ENCODE measurements around the gene STAT3. TPM values are rescaled to one million over a fixed set of nuclear protein-coding genes. Genes with fewer than 3 reads are reported as not detected.
"Not testable (repeated sequence)": the region's sequence is repeated elsewhere in the genome, so short reads cannot be mapped to it uniquely, and the experiment has no call there.

Gene STAT3
- total and polyA plus RNA-seq, 2 donors (not counting 1 experiment from before 2014, with no cell fraction given) = 50.1 to 140 TPM

DNA sequence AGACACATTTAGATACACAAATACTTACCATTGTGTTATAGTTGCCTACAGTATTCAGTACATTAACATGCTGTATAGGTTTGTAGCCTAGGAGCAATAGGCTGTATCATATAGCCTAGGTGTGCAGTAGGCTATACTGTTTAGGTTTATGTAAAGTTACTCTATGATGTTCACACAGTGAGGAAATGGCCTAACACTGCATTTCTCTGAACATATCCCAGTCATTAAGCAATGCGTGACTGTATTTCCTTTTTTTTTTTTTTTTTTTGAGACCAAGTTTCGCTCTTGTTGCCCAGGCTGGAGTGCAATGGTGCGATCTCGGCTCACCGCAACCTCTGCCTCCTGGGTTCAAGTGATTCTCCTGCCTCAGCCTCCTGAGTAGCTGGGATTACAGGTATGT lies 29.7 kb upstream of the STAT3 start:
- WGBS (ENCODE audit: insufficient coverage) = no CpG with 5 or more reads among the region's 5 CpGs
- H3K27ac Mint-ChIP-seq = not testable (repeated sequence)
- CTCF ChIA-PET = interaction anchor here (0.6 to 2.1 kb wide), 2 partner anchors 8 to 12 kb away, joined by 4 to 5 read pairs; no protein-coding TSS in a partner anchor

DNA sequence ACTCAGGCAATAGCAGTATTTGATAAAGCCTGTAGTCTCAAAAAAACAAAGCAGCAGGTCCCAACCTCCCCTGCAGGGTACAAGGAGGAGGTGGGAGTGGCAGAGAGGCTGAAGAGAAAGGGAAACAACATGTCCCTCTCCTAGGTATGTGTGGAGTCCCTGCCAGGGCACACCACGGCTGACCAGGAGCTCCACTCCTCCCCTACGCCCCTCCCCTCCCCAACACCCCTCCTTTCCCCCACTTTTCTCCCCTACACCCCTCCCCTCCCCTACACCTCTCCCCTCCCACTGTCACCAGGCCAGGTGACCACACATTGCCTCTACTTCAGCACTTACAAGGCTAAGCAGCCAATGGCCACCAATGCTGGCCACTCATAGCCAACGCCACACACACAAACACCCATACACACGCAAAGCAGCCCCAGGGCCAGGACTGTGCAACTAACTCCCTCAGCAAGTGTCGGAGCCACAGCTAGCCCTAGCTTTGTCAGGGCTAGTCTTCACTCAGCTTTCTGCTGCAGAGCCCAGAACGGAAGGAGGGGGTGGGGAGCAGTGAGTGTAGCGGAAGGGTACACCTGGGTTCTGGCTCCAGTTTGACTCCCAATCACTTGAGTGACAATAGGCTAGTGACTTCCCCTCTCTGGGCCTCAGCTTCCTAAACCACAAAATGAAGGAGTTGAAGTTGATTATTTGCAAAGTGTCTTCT lies 26.6 kb upstream of the STAT3 start:
- H3K4me1 Mint-ChIP-seq = peaks cover 18% of the 10 kb centered on the region
- H3K27ac ChIP-seq (ENCODE audit: low read length in 2 of 2) = no peak overlapping the region
- peaks cover 0 to 4% (median 0%) of the 10 kb centered on the region in 4 experiments for H3K27me3 ChIP-seq (replicated peaks in 1 of 4; ENCODE audit: control extremely low read depth in 1 of 4, control insufficient read depth in 3 of 4, insufficient read depth in 4 of 4, low read length in 3 of 4)
- peak overlapping the region; percentile 73 for H3K4me3 Mint-ChIP-seq
- peak overlapping the region; percentile 72 for H2AFZ ChIP-seq (ENCODE audit: insufficient read depth, low read depth, low read length, poor library complexity, severe bottlenecking)
- DNase-seq (peak; percentile 55), ATAC-seq (ENCODE audit: low read depth) (peak; percentile 67)
- peaks cover 18 to 29% of the 10 kb centered on the region in 2 donors for H3K4me1 ChIP-seq (ENCODE audit: control insufficient read depth in 2 of 2, insufficient read depth in 2 of 2, low read length in 2 of 2)
- no peaks in the 10 kb centered on the region for H4K20me1 ChIP-seq (ENCODE audit: control insufficient read depth, insufficient read depth, low read length, poor library complexity, severe bottlenecking)
- CTCF ChIA-PET = interaction anchor here (0.6 to 1.8 kb wide), 6 partner anchors 9 to 106 kb away, joined by 3 to 9 read pairs (median 6); no protein-coding TSS in a partner anchor
- H3K4me3 ChIP-seq (ENCODE audit: control extremely low read depth in 1 of 5, extremely low read depth in 1 of 5, insufficient read depth in 1 of 5, low read depth in 2 of 5, low read length in 4 of 5) = peak overlapping the region in 3 of 5 experiments; percentile 15 to 32 (median 24)
- WGBS (ENCODE audit: insufficient coverage) = 9% methylated on average over 4 of the region's 7 CpGs
- H3K27me3 Mint-ChIP-seq = peaks cover 8% of the 10 kb centered on the region
- peak overlapping the region; percentile 47 for H3K27ac Mint-ChIP-seq
- intact Hi-C loops (cut with micrococcal nuclease) = no loop called here
- no peaks in the 10 kb centered on the region for H3K36me3 ChIP-seq (replicated peaks in 1 of 2; ENCODE audit: control extremely low read depth in 1 of 2, control insufficient read depth in 1 of 2, extremely low read depth in 1 of 2, insufficient read depth in 2 of 2, low read length in 1 of 2)
- H3K4me2 ChIP-seq (replicated peaks; ENCODE audit: low read depth, low read length, poor library complexity, severe bottlenecking) = peak overlapping the region; percentile 76
- no peak for TF ChIP-seq EZH2 (IDR thresholded peaks at IDR 0.05; ENCODE audit: borderline replicate concordance, insufficient read depth, low read depth, low read length, poor library complexity, severe bottlenecking)
- TF ChIP-seq, protein P1, sequence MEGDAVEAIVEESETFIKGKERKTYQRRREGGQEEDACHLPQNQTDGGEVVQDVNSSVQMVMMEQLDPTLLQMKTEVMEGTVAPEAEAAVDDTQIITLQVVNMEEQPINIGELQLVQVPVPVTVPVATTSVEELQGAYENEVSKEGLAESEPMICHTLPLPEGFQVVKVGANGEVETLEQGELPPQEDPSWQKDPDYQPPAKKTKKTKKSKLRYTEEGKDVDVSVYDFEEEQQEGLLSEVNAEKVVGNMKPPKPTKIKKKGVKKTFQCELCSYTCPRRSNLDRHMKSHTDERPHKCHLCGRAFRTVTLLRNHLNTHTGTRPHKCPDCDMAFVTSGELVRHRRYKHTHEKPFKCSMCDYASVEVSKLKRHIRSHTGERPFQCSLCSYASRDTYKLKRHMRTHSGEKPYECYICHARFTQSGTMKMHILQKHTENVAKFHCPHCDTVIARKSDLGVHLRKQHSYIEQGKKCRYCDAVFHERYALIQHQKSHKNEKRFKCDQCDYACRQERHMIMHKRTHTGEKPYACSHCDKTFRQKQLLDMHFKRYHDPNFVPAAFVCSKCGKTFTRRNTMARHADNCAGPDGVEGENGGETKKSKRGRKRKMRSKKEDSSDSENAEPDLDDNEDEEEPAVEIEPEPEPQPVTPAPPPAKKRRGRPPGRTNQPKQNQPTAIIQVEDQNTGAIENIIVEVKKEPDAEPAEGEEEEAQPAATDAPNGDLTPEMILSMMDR (IDR thresholded peaks at IDR 0.05) = no peak
- POLR2A ChIA-PET = interaction anchor here (0.6 kb wide), 2 partner anchors 22 to 44 kb away, joined by 3 to 4 read pairs; partner anchors contain the start of gene ATP6V0A1
- no peaks in the 10 kb centered on the region for H3K79me2 ChIP-seq (ENCODE audit: control insufficient read depth, insufficient read depth, low read length)
- no peaks in the 10 kb centered on the region for H3K9me3 Mint-ChIP-seq (ENCODE audit: insufficient read depth)
- H3K9me3 ChIP-seq (ENCODE audit: control extremely low read depth in 1 of 3, control insufficient read depth in 2 of 3, insufficient read depth in 1 of 3, low read length in 2 of 3) = no peaks in the 10 kb centered on the region
- H3K9ac ChIP-seq (ENCODE audit: low read length) = no peak overlapping the region

More for the DNA sequence above, 29.7 kb upstream of the STAT3 start:
- H3K36me3 ChIP-seq (replicated peaks in 1 of 2; ENCODE audit: control extremely low read depth in 1 of 2, control insufficient read depth in 1 of 2, extremely low read depth in 1 of 2, insufficient read depth in 2 of 2, low read length in 1 of 2); H3K9me3 ChIP-seq (ENCODE audit: control extremely low read depth in 1 of 3, control insufficient read depth in 2 of 3, insufficient read depth in 1 of 3, low read length in 2 of 3); H3K79me2 ChIP-seq (ENCODE audit: control insufficient read depth, insufficient read depth, low read length); H3K4me2 ChIP-seq (replicated peaks; ENCODE audit: low read depth, low read length, poor library complexity, severe bottlenecking); DNase-seq; H3K27ac ChIP-seq (ENCODE audit: low read length in 2 of 2); H3K9me3 Mint-ChIP-seq (ENCODE audit: insufficient read depth); POLR2A ChIA-PET; ATAC-seq (ENCODE audit: low read depth); H3K9ac ChIP-seq (ENCODE audit: low read length); H4K20me1 ChIP-seq (ENCODE audit: control insufficient read depth, insufficient read depth, low read length, poor library complexity, severe bottlenecking); H2AFZ ChIP-seq (ENCODE audit: insufficient read depth, low read depth, low read length, poor library complexity, severe bottlenecking); H3K4me3 ChIP-seq (ENCODE audit: control extremely low read depth in 1 of 5, extremely low read depth in 1 of 5, insufficient read depth in 1 of 5, low read depth in 2 of 5, low read length in 4 of 5); H3K4me3 Mint-ChIP-seq; intact Hi-C loops (cut with micrococcal nuclease): not testable (repeated sequence)
- Mint-ChIP-seq H3K27me3 (peaks cover 26% of the 10 kb centered on the region), H3K4me1 (peaks cover 34% of the 10 kb centered on the region)
- peaks cover 35 to 47% of the 10 kb centered on the region in 2 donors for H3K4me1 ChIP-seq (ENCODE audit: control insufficient read depth in 2 of 2, insufficient read depth in 2 of 2, low read length in 2 of 2)
- peaks cover 0 to 27% (median 19%) of the 10 kb centered on the region in 4 experiments for H3K27me3 ChIP-seq (replicated peaks in 1 of 4; ENCODE audit: control extremely low read depth in 1 of 4, control insufficient read depth in 3 of 4, insufficient read depth in 4 of 4, low read length in 3 of 4)

Data from B cell (primary cell).